ENCODE data around the gene OR2Y1.

GRCh38 chr5:180736536-180736935, 3.3 kb downstream of the OR2Y1 start:
- TF ChIP-seq POLR2A (IDR thresholded peaks at IDR 0.05) (no peak), POLR2AphosphoS5 (IDR thresholded peaks at IDR 0.05) (no peak), CTCF (IDR thresholded peaks at IDR 0.05) (no peak)
